ENCODE measurements around the gene PTPRN2.
"Not testable (repeated sequence)": the region's sequence is repeated elsewhere in the genome, so short reads cannot be mapped to it uniquely, and the experiment has no call there.

PTPRN2 gene

GRCh38 chr7:158508802-158509385 is 78.7 kb downstream of the PTPRN2 start:
- no peak for DNase-seq

- DNase-seq, result not testable (repeated sequence)
These were observed 79.3 kb downstream of the PTPRN2 start for GRCh38 chr7:158508321-158508720.

- no peak for DNase-seq
These were observed 79.7 kb downstream of the PTPRN2 start for GRCh38 chr7:158507917-158508316.

- DNase-seq, result not testable (repeated sequence)
These were observed 80.4 kb downstream of the PTPRN2 start for GRCh38 chr7:158507175-158507574.

GRCh38 chr7:158506626-158507025 is 81.0 kb downstream of the PTPRN2 start:
- no peak for DNase-seq

- no peak for DNase-seq
These were observed 81.9 kb downstream of the PTPRN2 start for GRCh38 chr7:158505683-158506082.

GRCh38 chr7:158502068-158502750 is 85.4 kb downstream of the PTPRN2 start:
- no peak for DNase-seq

- no peak for DNase-seq
These were observed 86.1 kb downstream of the PTPRN2 start for GRCh38 chr7:158501393-158502067.

GRCh38 chr7:158500651-158501052 is 87.0 kb downstream of the PTPRN2 start:
- no peak for DNase-seq

GRCh38 chr7:158499082-158499455 is 88.6 kb downstream of the PTPRN2 start:
- DNase-seq, result no peak

- DNase-seq, result no peak
These were observed 89.1 kb downstream of the PTPRN2 start for GRCh38 chr7:158498443-158499081.

GRCh38 chr7:158497627-158498026 is 90.0 kb downstream of the PTPRN2 start:
- no peak for DNase-seq

GRCh38 chr7:158495786-158496185 is 91.8 kb downstream of the PTPRN2 start:
- DNase-seq, result no peak

- no peak for DNase-seq
These were observed 92.4 kb downstream of the PTPRN2 start for GRCh38 chr7:158495216-158495615.

GRCh38 chr7:158494643-158495042 is 93.0 kb downstream of the PTPRN2 start:
- DNase-seq, result no peak

GRCh38 chr7:158494162-158494586 is 93.4 kb downstream of the PTPRN2 start:
- DNase-seq, result no peak

- DNase-seq, result no peak
These were observed 95.3 kb downstream of the PTPRN2 start for GRCh38 chr7:158492367-158492764.

- DNase-seq, result no peak
These were observed 96.5 kb downstream of the PTPRN2 start for GRCh38 chr7:158491094-158491493.

GRCh38 chr7:158490171-158490782 is 97.3 kb downstream of the PTPRN2 start:
- no peak for DNase-seq

GRCh38 chr7:158489462-158490155 is 98.0 kb downstream of the PTPRN2 start:
- DNase-seq, result no peak

GRCh38 chr7:158488181-158488971 is 99.2 kb downstream of the PTPRN2 start:
- DNase-seq, result no peak

GRCh38 chr7:158487631-158488151 is 99.9 kb downstream of the PTPRN2 start:
- DNase-seq, result no peak

All from stimulated activated CD4-positive, alpha-beta T cell treated with anti-CD3 and anti-CD28 coated beads, Interleukin-4, amount 100 ng/mL, for 1 hour (primary cell).